Type B pancreatic cell (in vitro differentiated cells): ENCODE results near the gene SMARCA4. TPM values are rescaled to one million over a fixed set of nuclear protein-coding genes. Genes with fewer than 3 reads are reported as not detected.
"Not testable (repeated sequence)": the region's sequence is repeated elsewhere in the genome, so short reads cannot be mapped to it uniquely, and the experiment has no call there.

Experiments used
- DNase-seq: peaks from one replicate; pipeline ENCODE4 v3.0.0; 2021; ENCODE audit warnings: mixed read lengths; ENCODE audit not compliant: unreplicated experiment; ENCODE audit errors: extremely low spot score
- H3K27ac Mint-ChIP-seq: 2 replicates; pipeline ENCODE4 v1.8.0; 2021; ENCODE audit warnings: mild to moderate bottlenecking, mixed read lengths
- H3K27me3 Mint-ChIP-seq: 2 replicates; pipeline ENCODE4 v1.8.0; 2021; ENCODE audit warnings: mixed read lengths
- H3K36me3 Mint-ChIP-seq: 2 replicates; pipeline ENCODE4 v1.8.0; 2021; ENCODE audit warnings: mixed read lengths
- H3K4me1 Mint-ChIP-seq: one replicate; pipeline ENCODE4 v1.8.0; 2021; ENCODE audit warnings: mixed read lengths; ENCODE audit not compliant: unreplicated experiment
- H3K4me3 Mint-ChIP-seq: 2 replicates; pipeline ENCODE4 v1.8.0; 2021; ENCODE audit warnings: mild to moderate bottlenecking, mixed read lengths
- H3K9me3 Mint-ChIP-seq: 2 replicates; pipeline ENCODE4 v1.8.0; 2021; ENCODE audit warnings: mixed read lengths
- total RNA-seq: library from RNA; stranded (reverse); gene quantifications from 2 replicates; pipeline ENCODE4 v1.2.1, GENCODE V29; 2021; ENCODE audit warnings: low replicate concordance
- TF ChIP-seq, protein P1 (sequence below): fragments of 200-600 bp; sonication (generic); conservative IDR thresholded peaks from 2 replicates; pipeline ENCODE4 v1.5.0; 2021; ENCODE audit warnings: antibody characterized with exemption, mild to moderate bottlenecking

SMARCA4 gene
- total RNA-seq, 1 donor from 2014 or later = 244 TPM

GRCh38 chr19:11096210-11096841 lies 135.5 kb downstream of the SMARCA4 start:
- Mint-ChIP-seq H3K4me3 (peak overlapping the region; percentile 31), H3K27ac (peak overlapping the region; percentile 98), H3K4me1 (peaks cover 17% of the 10 kb centered on the region), H3K27me3 (no peaks in the 10 kb centered on the region), H3K36me3 (peaks cover 29% of the 10 kb centered on the region), H3K9me3 (no peaks in the 10 kb centered on the region)
- TF ChIP-seq, protein P1, sequence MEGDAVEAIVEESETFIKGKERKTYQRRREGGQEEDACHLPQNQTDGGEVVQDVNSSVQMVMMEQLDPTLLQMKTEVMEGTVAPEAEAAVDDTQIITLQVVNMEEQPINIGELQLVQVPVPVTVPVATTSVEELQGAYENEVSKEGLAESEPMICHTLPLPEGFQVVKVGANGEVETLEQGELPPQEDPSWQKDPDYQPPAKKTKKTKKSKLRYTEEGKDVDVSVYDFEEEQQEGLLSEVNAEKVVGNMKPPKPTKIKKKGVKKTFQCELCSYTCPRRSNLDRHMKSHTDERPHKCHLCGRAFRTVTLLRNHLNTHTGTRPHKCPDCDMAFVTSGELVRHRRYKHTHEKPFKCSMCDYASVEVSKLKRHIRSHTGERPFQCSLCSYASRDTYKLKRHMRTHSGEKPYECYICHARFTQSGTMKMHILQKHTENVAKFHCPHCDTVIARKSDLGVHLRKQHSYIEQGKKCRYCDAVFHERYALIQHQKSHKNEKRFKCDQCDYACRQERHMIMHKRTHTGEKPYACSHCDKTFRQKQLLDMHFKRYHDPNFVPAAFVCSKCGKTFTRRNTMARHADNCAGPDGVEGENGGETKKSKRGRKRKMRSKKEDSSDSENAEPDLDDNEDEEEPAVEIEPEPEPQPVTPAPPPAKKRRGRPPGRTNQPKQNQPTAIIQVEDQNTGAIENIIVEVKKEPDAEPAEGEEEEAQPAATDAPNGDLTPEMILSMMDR = no peak
- no peak for DNase-seq

GRCh38 chr19:11097367-11097766 lies 136.5 kb downstream of the SMARCA4 start:
- not testable (repeated sequence) for H3K4me3 Mint-ChIP-seq, H3K9me3 Mint-ChIP-seq, H3K27me3 Mint-ChIP-seq, H3K27ac Mint-ChIP-seq, DNase-seq
- Mint-ChIP-seq H3K4me1 (peaks cover 13% of the 10 kb centered on the region), H3K36me3 (peaks cover 29% of the 10 kb centered on the region)

DNA sequence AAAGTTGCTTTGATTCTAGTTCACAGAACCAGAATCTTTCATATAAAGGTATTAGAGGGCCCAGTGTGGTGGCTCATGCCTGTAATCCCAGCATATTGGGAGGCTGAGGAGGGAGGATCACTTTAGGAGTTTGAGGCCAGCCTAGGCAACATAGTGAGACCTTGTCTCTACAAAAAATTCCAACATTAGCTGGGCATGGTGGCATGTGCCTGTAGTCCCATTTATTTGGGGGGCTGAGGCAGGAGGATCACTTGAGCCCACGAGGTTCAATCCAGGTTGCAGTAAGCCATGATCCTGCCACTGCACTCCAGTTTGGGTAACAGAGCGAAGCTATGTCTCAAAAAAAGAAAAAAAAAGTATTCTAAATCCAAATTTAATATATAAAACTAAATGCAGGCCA lies 137.5 kb downstream of the SMARCA4 start:
- no peak overlapping the region for H3K4me3 Mint-ChIP-seq
- H3K36me3 Mint-ChIP-seq = peaks cover 29% of the 10 kb centered on the region
- H3K4me1 Mint-ChIP-seq = peaks cover 13% of the 10 kb centered on the region
- H3K9me3 Mint-ChIP-seq = no peaks in the 10 kb centered on the region
- H3K27ac Mint-ChIP-seq = no peak overlapping the region
- DNase-seq = no peak
- H3K27me3 Mint-ChIP-seq = no peaks in the 10 kb centered on the region
- TF ChIP-seq, protein P1 = no peak

DNA sequence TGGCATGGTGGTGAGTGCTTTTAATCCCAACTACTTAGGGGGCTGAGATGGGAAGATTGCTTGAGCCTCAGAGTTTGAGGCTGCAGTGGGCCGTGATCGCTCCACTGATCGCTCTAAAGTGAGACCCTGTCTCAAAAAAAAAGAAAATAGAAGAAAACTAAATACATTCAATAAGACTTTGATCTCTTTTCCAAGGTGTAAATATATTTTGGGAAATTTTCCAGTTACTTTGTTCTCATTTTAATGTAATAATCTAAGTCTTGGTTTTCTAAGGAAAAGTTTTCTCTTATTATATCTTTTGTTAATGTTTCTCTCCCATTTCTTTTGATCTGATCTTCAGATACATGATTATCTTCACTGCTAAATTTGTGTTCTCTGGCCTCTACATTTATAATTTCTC lies 138.0 kb downstream of the SMARCA4 start:
- no peak overlapping the region for H3K4me3 Mint-ChIP-seq
- H3K9me3 Mint-ChIP-seq = no peaks in the 10 kb centered on the region
- no peak for DNase-seq
- H3K36me3 Mint-ChIP-seq = peaks cover 32% of the 10 kb centered on the region
- TF ChIP-seq, protein P1 = no peak
- H3K27me3 Mint-ChIP-seq = no peaks in the 10 kb centered on the region
- H3K4me1 Mint-ChIP-seq = peaks cover 13% of the 10 kb centered on the region
- no peak overlapping the region for H3K27ac Mint-ChIP-seq

- no peaks in the 10 kb centered on the region for H3K9me3 Mint-ChIP-seq
- no peak for DNase-seq
- TF ChIP-seq, protein P1 = no peak
- H3K4me3 Mint-ChIP-seq = no peak overlapping the region
- H3K4me1 Mint-ChIP-seq = peaks cover 7% of the 10 kb centered on the region
- peak overlapping the region; percentile 65 for H3K27ac Mint-ChIP-seq
- peaks cover 34% of the 10 kb centered on the region for H3K36me3 Mint-ChIP-seq
- H3K27me3 Mint-ChIP-seq = no peaks in the 10 kb centered on the region
Measured at GRCh38 chr19:11100049-11100448, 139.2 kb downstream of the SMARCA4 start.

DNA sequence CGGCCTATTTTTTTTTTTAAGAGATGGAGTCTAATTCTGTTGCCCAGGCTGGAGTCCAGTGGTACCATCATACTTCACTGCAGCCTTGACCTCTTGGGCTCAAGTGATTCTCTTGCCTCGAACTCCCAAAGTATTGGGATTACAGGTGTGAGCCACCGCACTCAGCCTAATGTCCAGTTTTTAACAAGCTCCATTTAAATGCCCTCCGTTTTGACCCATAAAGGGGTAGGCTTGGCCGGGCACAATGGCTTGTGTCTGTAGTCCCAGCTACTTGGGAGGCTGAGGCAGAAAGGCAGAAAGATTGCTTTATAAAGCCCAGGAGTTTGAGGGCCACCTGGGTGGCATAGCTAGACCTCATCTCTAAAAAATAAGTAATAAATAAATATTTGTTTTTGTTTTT lies 140.2 kb downstream of the SMARCA4 start:
- no peak for DNase-seq
- H3K36me3 Mint-ChIP-seq = peaks cover 27% of the 10 kb centered on the region
- no peak overlapping the region for H3K4me3 Mint-ChIP-seq
- TF ChIP-seq, protein P1 = no peak
- H3K27me3 Mint-ChIP-seq = no peaks in the 10 kb centered on the region
- H3K4me1 Mint-ChIP-seq = peaks cover 6% of the 10 kb centered on the region
- no peaks in the 10 kb centered on the region for H3K9me3 Mint-ChIP-seq
- no peak overlapping the region for H3K27ac Mint-ChIP-seq
